A673 (cell line): ENCODE measurements around the gene FCN2. TPM values are rescaled to one million over a fixed set of nuclear protein-coding genes. Genes with fewer than 3 reads are reported as not detected.

Source experiments
- BruUV-seq: library from RNA; stranded (reverse); fragments of 400-500 nt; replicated peaks from 2 replicates; lab custom pipeline; 2021; lab: Mats Ljungman, UMichigan
- CTCF ChIA-PET: fragments of 300-600 bp; sonication (Branson Sonifier 250); formaldehyde crosslinking; loops from one replicate; lab custom pipeline; 2022; ENCODE audit warnings: antibody characterized with exemption; lab: Charles Lee
- POLR2A ChIA-PET: fragments of 300-600 bp; sonication (Branson Sonifier 250); formaldehyde crosslinking; loops from one replicate; lab custom pipeline; 2022; ENCODE audit warnings: antibody characterized with exemption; ENCODE audit not compliant: low non-redundant PET; lab: Charles Lee
- DNase-seq: peaks from one replicate; pipeline ENCODE4 v3.0.0-alpha.2; 2015; ENCODE audit warnings: low spot score
- H3K27ac ChIP-seq: fragments of 200-600 bp; sonication (generic); 2 replicates; pipeline ENCODE4 v1.5.1; 2016; ENCODE audit warnings: mixed run types, low read depth, mild to moderate bottlenecking, mixed read lengths, antibody characterized with exemption, low read length; ENCODE audit not compliant: poor library complexity, severe bottlenecking
- H3K27me3 ChIP-seq: fragments of 200-600 bp; sonication (generic); replicated peaks from 2 replicates; pipeline ENCODE4 v1.6.1; 2017; ENCODE audit warnings: mixed run types, low read depth, mild to moderate bottlenecking, mixed read lengths, antibody characterized with exemption, low read length; ENCODE audit not compliant: insufficient read depth, poor library complexity
- H3K36me3 ChIP-seq: fragments of 200-600 bp; sonication (generic); 2 replicates; pipeline ENCODE4 v1.6.1; 2016; ENCODE audit warnings: mixed run types, mild to moderate bottlenecking, mixed read lengths, antibody characterized with exemption, low read length; ENCODE audit not compliant: insufficient read depth, poor library complexity, severe bottlenecking
- H3K4me1 ChIP-seq: fragments of 200-600 bp; sonication (generic); 2 replicates; pipeline ENCODE4 v1.6.1; 2017; ENCODE audit warnings: mixed run types, mild to moderate bottlenecking, mixed read lengths, antibody characterized with exemption, low read length; ENCODE audit not compliant: insufficient read depth, poor library complexity, severe bottlenecking
- H3K4me3 ChIP-seq: fragments of 200-600 bp; sonication (generic); 2 replicates; pipeline ENCODE4 v1.5.1; 2016; ENCODE audit warnings: low read depth, mixed run types, mild to moderate bottlenecking, mixed read lengths, low read length; ENCODE audit not compliant: poor library complexity, severe bottlenecking
- H3K9me3 ChIP-seq: fragments of 200-600 bp; sonication (generic); 2 replicates; pipeline ENCODE4 v1.6.1; 2016; ENCODE audit warnings: mixed run types, low read depth, mild to moderate bottlenecking, mixed read lengths, antibody characterized with exemption, low read length; ENCODE audit not compliant: poor library complexity, severe bottlenecking
- CTCF ChIP-seq: fragments of 300-800, 200-600 bp; sonication (generic); conservative IDR thresholded peaks from 2 replicates; pipeline ENCODE4 v1.5.1; 2017; ENCODE audit warnings: low read depth, mild to moderate bottlenecking, antibody characterized with exemption, low read length, moderate library complexity, mixed read lengths
- EZH2 ChIP-seq: fragments of 200-600 bp; sonication (generic); IDR thresholded peaks from 2 replicates; pipeline ENCODE4 v1.6.1; 2017; ENCODE audit warnings: borderline replicate concordance, low read depth, mild to moderate bottlenecking, mixed read lengths, antibody characterized with exemption, low read length; ENCODE audit not compliant: poor library complexity, severe bottlenecking
- intact Hi-C: fragments of 100-400 bp; cut with micrococcal nuclease; formaldehyde crosslinking; loops from one replicate; pipeline ENCODE4 v1.10.0; 2022; ENCODE audit not compliant: unreplicated experiment
- total RNA-seq: library from RNA; stranded (reverse); gene quantifications from 2 replicates; pipeline ENCODE4 v1.2.3, GENCODE V29; 2021

FCN2 gene
- total RNA-seq, 1 experiment from 2014 or later = not detected

- CTCF ChIA-PET = no interaction called here
- no peaks in the 10 kb centered on the region for H3K27me3 ChIP-seq
Observed at GRCh38 chr9:134883040-134883782, 2.6 kb downstream of the FCN2 start.

GRCh38 chr9:134884492-134884891 lies 3.9 kb downstream of the FCN2 start:
- Histone ChIP-seq H3K4me3 (no peak overlapping the region), H3K36me3 (no peaks in the 10 kb centered on the region), H3K27ac (no peak overlapping the region), H3K9me3 (no peaks in the 10 kb centered on the region), H3K4me1 (no peaks in the 10 kb centered on the region), H3K27me3 (no peaks in the 10 kb centered on the region)
- BruUV-seq = no TSS peak
- POLR2A ChIA-PET = no interaction called here
- CTCF ChIA-PET = no interaction called here
- TF ChIP-seq EZH2 (no peak), CTCF (no peak)
- no peak for DNase-seq
- intact Hi-C loops = no loop called here

More at GRCh38 chr9:134883040-134883782, 2.6 kb downstream of the FCN2 start:
- no peak for DNase-seq
- TF ChIP-seq EZH2 = no peak
- no peak for TF ChIP-seq CTCF
- no peaks in the 10 kb centered on the region for H3K4me1 ChIP-seq
- BruUV-seq = no TSS peak
- intact Hi-C loops = no loop called here
- H3K27ac ChIP-seq = no peak overlapping the region
- POLR2A ChIA-PET = no interaction called here
- no peaks in the 10 kb centered on the region for H3K9me3 ChIP-seq
- H3K4me3 ChIP-seq = no peak overlapping the region
- H3K36me3 ChIP-seq = no peaks in the 10 kb centered on the region

- DNase-seq = no peak
- no peak overlapping the region for H3K27ac ChIP-seq
- H3K9me3 ChIP-seq = no peaks in the 10 kb centered on the region
- intact Hi-C loops = no loop called here
- BruUV-seq = no TSS peak
- TF ChIP-seq EZH2 (no peak), CTCF (no peak)
- no peak overlapping the region for H3K4me3 ChIP-seq
- no peaks in the 10 kb centered on the region for H3K27me3 ChIP-seq
- ChIA-PET CTCF (no interaction called here), POLR2A (no interaction called here)
- no peaks in the 10 kb centered on the region for H3K4me1 ChIP-seq
- no peaks in the 10 kb centered on the region for H3K36me3 ChIP-seq
Observed at GRCh38 chr9:134885001-134885678, 4.5 kb downstream of the FCN2 start.
